PFSK-1 (cell line): Measurements from ENCODE around the gene SIPA1L3.

Experiments used
- FOXP2 ChIP-seq: optimal IDR thresholded peaks from 2 replicates; pipeline ENCODE3; 2011; ENCODE audit warnings: borderline replicate concordance, control low read depth, inconsistent platforms; ENCODE audit not compliant: insufficient read depth; ENCODE audit errors: extremely low read length, extremely low read depth
- POLR2AphosphoS5 ChIP-seq: IDR thresholded peaks from 2 replicates; pipeline ENCODE4 v1.6.1; 2012; ENCODE audit warnings: low read depth, mild to moderate bottlenecking, control low read depth, low read length, moderate library complexity
- REST ChIP-seq, 2 experiments: IDR thresholded peaks; 2 replicates each; pipeline versions ENCODE4 v1.6.1 to v1.8.0; 2011 to 2012; ENCODE audit warnings: low read depth in 2 of 2, low read length in 2 of 2, control low read depth in 1 of 2, inconsistent platforms in 1 of 2, mild to moderate bottlenecking in 1 of 2, moderate library complexity in 1 of 2; ENCODE audit not compliant: insufficient read depth in 1 of 2
- SIN3A ChIP-seq: IDR thresholded peaks from 2 replicates; pipeline ENCODE4 v1.6.1; 2012; ENCODE audit warnings: mild to moderate bottlenecking, low read length, moderate library complexity, borderline replicate concordance; ENCODE audit not compliant: insufficient read depth
- TAF1 ChIP-seq: IDR thresholded peaks from 2 replicates; pipeline ENCODE4 v1.6.1; 2012; ENCODE audit warnings: low read length, control low read depth, borderline replicate concordance; ENCODE audit not compliant: insufficient read depth

The SIPA1L3 gene

DNA sequence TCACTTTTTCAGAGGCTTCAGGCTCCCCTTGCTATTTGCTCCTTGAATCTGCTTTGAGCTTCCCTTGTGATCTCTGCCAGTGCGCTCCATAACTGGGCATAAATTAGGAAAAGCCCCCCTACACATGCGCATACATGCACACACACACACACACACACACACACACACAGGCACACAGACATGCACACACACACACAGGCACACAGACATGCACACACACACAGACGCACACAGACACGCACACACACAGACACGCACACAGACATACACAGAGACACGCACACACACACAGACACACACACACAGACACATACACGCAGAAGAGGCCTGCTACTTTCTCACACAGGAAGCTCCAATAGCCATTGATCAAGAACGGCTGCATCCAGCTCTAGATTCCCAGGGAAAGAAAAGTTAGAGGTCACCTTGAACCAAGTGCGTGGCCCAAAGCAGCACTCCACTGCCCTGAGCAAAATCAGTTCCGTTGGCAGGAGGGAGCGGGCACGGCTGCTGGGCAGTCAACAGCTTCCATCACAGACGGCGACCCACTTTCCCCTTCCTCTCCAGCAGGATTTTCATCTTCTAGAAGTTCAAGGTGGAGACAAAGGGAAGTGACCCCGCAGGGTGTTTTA, 171.4 kb downstream of the SIPA1L3 start:
- no peak for TF ChIP-seq REST (IDR thresholded peaks at IDR 0.05; ENCODE audit: insufficient read depth in 1 of 2, low read depth in 2 of 2, low read length in 2 of 2)
- no peak for TF ChIP-seq SIN3A
- no peak for TF ChIP-seq TAF1
- TF ChIP-seq POLR2AphosphoS5, result no peak
- no peak for TF ChIP-seq FOXP2

DNA sequence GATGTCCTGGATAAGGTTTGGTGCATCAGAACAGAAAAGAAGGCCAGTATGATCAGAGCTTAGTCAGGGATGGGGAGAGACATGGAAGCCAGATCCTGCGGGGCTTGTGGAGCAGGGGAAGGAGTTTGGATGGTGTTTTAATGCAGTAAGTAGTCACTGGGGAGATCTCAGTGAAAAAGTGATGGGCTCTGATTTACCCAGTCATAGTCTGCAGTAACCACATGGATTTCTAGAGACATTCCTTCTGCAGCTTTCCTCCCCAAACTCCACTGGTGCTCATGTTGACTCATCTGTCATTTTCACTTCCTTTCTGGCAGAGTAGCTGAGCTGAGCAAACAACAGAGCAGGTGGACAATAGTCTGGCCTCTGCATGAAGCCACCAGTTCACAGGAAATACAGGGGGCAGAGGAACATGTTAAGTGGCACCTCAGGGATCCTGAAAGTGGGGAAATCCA, 172.9 kb downstream of the SIPA1L3 start:
- TF ChIP-seq REST (IDR thresholded peaks at IDR 0.05; ENCODE audit: insufficient read depth in 1 of 2, low read depth in 2 of 2, low read length in 2 of 2), result no peak
- TF ChIP-seq SIN3A, result peak; percentile 63; the same call in 1 of the 2 replicates

- TF ChIP-seq FOXP2, result no peak
- no peak for TF ChIP-seq SIN3A
- TF ChIP-seq REST (IDR thresholded peaks at IDR 0.05; ENCODE audit: insufficient read depth in 1 of 2, low read depth in 2 of 2, low read length in 2 of 2), result no peak
- no peak for TF ChIP-seq POLR2AphosphoS5
- TF ChIP-seq TAF1, result no peak
Measured at GRCh38 chr19:38081547-38082255, 174.7 kb downstream of the SIPA1L3 start.

- TF ChIP-seq FOXP2 (no peak), REST (IDR thresholded peaks at IDR 0.05; ENCODE audit: insufficient read depth in 1 of 2, low read depth in 2 of 2, low read length in 2 of 2) (no peak), TAF1 (no peak), POLR2AphosphoS5 (no peak), SIN3A (no peak)
Measured at GRCh38 chr19:38082256-38083118, 175.5 kb downstream of the SIPA1L3 start.
